Activated T-cell treated with anti-CD3 and anti-CD28 coated beads for 4 hours (primary cell): ENCODE results near the gene ZMIZ1.
"Not testable (repeated sequence)": the region's sequence is repeated elsewhere in the genome, so short reads cannot be mapped to it uniquely, and the experiment has no call there.

Experiments
- DNase-seq: peaks from one replicate; pipeline ENCODE4 v3.0.0-alpha.2; 2020

Gene ZMIZ1

GRCh38 chr10:79034271-79034876 lies 34.4 kb upstream of the ZMIZ1 start:
- DNase-seq, result no peak

GRCh38 chr10:79036416-79036815 lies 32.4 kb upstream of the ZMIZ1 start:
- not testable (repeated sequence) for DNase-seq

GRCh38 chr10:79038104-79038840 lies 30.5 kb upstream of the ZMIZ1 start:
- DNase-seq, result no peak

GRCh38 chr10:79038841-79039201 lies 29.9 kb upstream of the ZMIZ1 start:
- no peak for DNase-seq

GRCh38 chr10:79042639-79043411 lies 25.9 kb upstream of the ZMIZ1 start:
- no peak for DNase-seq

- DNase-seq, result no peak
Observed at GRCh38 chr10:79044036-79044632, 24.6 kb upstream of the ZMIZ1 start.

GRCh38 chr10:79044846-79045245 lies 23.9 kb upstream of the ZMIZ1 start:
- DNase-seq, result no peak

GRCh38 chr10:79045566-79046175 lies 23.1 kb upstream of the ZMIZ1 start:
- no peak for DNase-seq

- DNase-seq, result no peak
Observed at GRCh38 chr10:79046326-79046725, 22.4 kb upstream of the ZMIZ1 start.

GRCh38 chr10:79046741-79047583 lies 21.8 kb upstream of the ZMIZ1 start:
- DNase-seq, result no peak

GRCh38 chr10:79047584-79047874 lies 21.2 kb upstream of the ZMIZ1 start:
- DNase-seq, result no peak

- DNase-seq, result no peak
Observed at GRCh38 chr10:79047875-79048638, 20.7 kb upstream of the ZMIZ1 start.

- no peak for DNase-seq
Observed at GRCh38 chr10:79048639-79049550, 19.9 kb upstream of the ZMIZ1 start.

- no peak for DNase-seq
Observed at GRCh38 chr10:79049931-79050895, 18.6 kb upstream of the ZMIZ1 start.

GRCh38 chr10:79050896-79051555 lies 17.7 kb upstream of the ZMIZ1 start:
- DNase-seq, result no peak

- DNase-seq, result no peak
Observed at GRCh38 chr10:79051766-79052165, 17.0 kb upstream of the ZMIZ1 start.

GRCh38 chr10:79052291-79053080 lies 16.3 kb upstream of the ZMIZ1 start:
- no peak for DNase-seq

- DNase-seq, result no peak
Observed at GRCh38 chr10:79053081-79053434, 15.7 kb upstream of the ZMIZ1 start.
